IPS DF 6.9 (cell line): ENCODE results near the gene CTSW.
A peak's percentile ranks its signal among the peaks of the same experiment; 100 is the strongest.

Experiments used
- DNase-seq: peaks from one replicate; pipeline ENCODE4 v3.0.0-alpha.2; 2013; ENCODE audit warnings: low read depth, low spot score
- H3K27ac ChIP-seq: one replicate; pipeline ENCODE4 v1.5.1; 2013; ENCODE audit warnings: low read length, control low read depth
- H3K27me3 ChIP-seq: 2 replicates; pipeline ENCODE4 v1.6.1; 2013; ENCODE audit warnings: mild to moderate bottlenecking, low read length; ENCODE audit not compliant: control insufficient read depth, insufficient read depth
- H3K36me3 ChIP-seq: 2 replicates; pipeline ENCODE4 v1.6.1; 2013; ENCODE audit warnings: low read length; ENCODE audit not compliant: control insufficient read depth, insufficient read depth
- H3K4me1 ChIP-seq: 2 replicates; pipeline ENCODE4 v1.6.1; 2013; ENCODE audit warnings: low read length; ENCODE audit not compliant: control insufficient read depth, insufficient read depth
- H3K4me3 ChIP-seq: 2 replicates; pipeline ENCODE4 v1.5.1; 2013; ENCODE audit warnings: mild to moderate bottlenecking, low read length
- H3K9me3 ChIP-seq: 2 replicates; pipeline ENCODE4 v1.6.1; 2013; ENCODE audit warnings: low read length, inconsistent platforms; ENCODE audit not compliant: control insufficient read depth, insufficient read depth
- WGBS: extraction: QIAGEN DNeasy Blood & Tissue Kit; methylation state at CpG from one replicate; pipeline ENCODE4 v1.1.7; 2013; ENCODE audit warnings: mixed read lengths, missing lambda C conversion rate; ENCODE audit not compliant: insufficient read length, insufficient coverage; 5-methylcytosine and 5-hydroxymethylcytosine counted together

The CTSW gene

GRCh38 chr11:65919573-65920371 lies 40.1 kb downstream of the CTSW start:
- WGBS = no CpG with 5 or more reads among the region's 60 CpGs
- Histone ChIP-seq H3K4me3 (peak overlapping the region; percentile 78; the same call in 1 of the 2 replicates), H3K27me3 (no peaks in the 10 kb centered on the region), H3K4me1 (peaks cover 2% of the 10 kb centered on the region; the same call in 1 of the 2 replicates), H3K27ac (no peak overlapping the region), H3K9me3 (no peaks in the 10 kb centered on the region), H3K36me3 (peaks cover 4% of the 10 kb centered on the region; the same call in 1 of the 2 replicates)
- no peak for DNase-seq

- WGBS = no CpG with 5 or more reads among the region's 15 CpGs
- Histone ChIP-seq H3K27me3 (no peaks in the 10 kb centered on the region), H3K9me3 (no peaks in the 10 kb centered on the region), H3K4me1 (no peaks in the 10 kb centered on the region; the same call in 1 of the 2 replicates), H3K27ac (no peak overlapping the region), H3K36me3 (peaks cover 4% of the 10 kb centered on the region; the same call in 1 of the 2 replicates), H3K4me3 (peak overlapping the region; percentile 78; the same call in 1 of the 2 replicates)
- no peak for DNase-seq
Observed at GRCh38 chr11:65920372-65920802, 40.8 kb downstream of the CTSW start.

GRCh38 chr11:65921033-65921555 lies 41.5 kb downstream of the CTSW start:
- H3K4me3 ChIP-seq = no peak overlapping the region
- H3K27me3 ChIP-seq = no peaks in the 10 kb centered on the region
- no peak overlapping the region for H3K27ac ChIP-seq
- no peaks in the 10 kb centered on the region; the same call in 1 of the 2 replicates for H3K4me1 ChIP-seq
- H3K9me3 ChIP-seq = no peaks in the 10 kb centered on the region
- no peak for DNase-seq
- H3K36me3 ChIP-seq = peaks cover 4% of the 10 kb centered on the region; the same call in 1 of the 2 replicates
- WGBS = no CpG with 5 or more reads among the region's 12 CpGs

GRCh38 chr11:65921876-65922275 lies 42.2 kb downstream of the CTSW start:
- no peak for DNase-seq
- H3K4me1 ChIP-seq = no peaks in the 10 kb centered on the region; the same call in 1 of the 2 replicates
- H3K36me3 ChIP-seq = peaks cover 4% of the 10 kb centered on the region; the same call in 1 of the 2 replicates
- H3K27me3 ChIP-seq = no peaks in the 10 kb centered on the region
- whole genome bisulfite sequencing = no CpG with 5 or more reads among the region's 10 CpGs
- no peaks in the 10 kb centered on the region for H3K9me3 ChIP-seq
- no peak overlapping the region for H3K27ac ChIP-seq
- no peak overlapping the region for H3K4me3 ChIP-seq

GRCh38 chr11:65922565-65922964 lies 42.9 kb downstream of the CTSW start:
- Histone ChIP-seq H3K27me3 (no peaks in the 10 kb centered on the region), H3K4me1 (no peaks in the 10 kb centered on the region; the same call in 1 of the 2 replicates), H3K4me3 (no peak overlapping the region), H3K27ac (no peak overlapping the region), H3K36me3 (peaks cover 4% of the 10 kb centered on the region; the same call in 1 of the 2 replicates), H3K9me3 (no peaks in the 10 kb centered on the region)
- no CpG with 5 or more reads among the region's 3 CpGs for WGBS
- DNase-seq = no peak

GRCh38 chr11:65925397-65925796 lies 45.8 kb downstream of the CTSW start:
- H3K36me3 ChIP-seq = 0 out of 2 replicates have a peak, but pooled peaks cover 4% of the 10 kb centered on the region
- no peaks in the 10 kb centered on the region for H3K27me3 ChIP-seq
- no peak overlapping the region for H3K27ac ChIP-seq
- no CpG with 5 or more reads among the region's 2 CpGs for WGBS
- H3K9me3 ChIP-seq = no peaks in the 10 kb centered on the region
- no peaks in the 10 kb centered on the region for H3K4me1 ChIP-seq
- no peak for DNase-seq
- H3K4me3 ChIP-seq = no peak overlapping the region

GRCh38 chr11:65927904-65928397 lies 48.3 kb downstream of the CTSW start:
- Histone ChIP-seq H3K4me1 (no peaks in the 10 kb centered on the region; the same call in 1 of the 2 replicates), H3K27ac (no peak overlapping the region), H3K9me3 (no peaks in the 10 kb centered on the region), H3K27me3 (no peaks in the 10 kb centered on the region), H3K36me3 (no peaks in the 10 kb centered on the region), H3K4me3 (no peak overlapping the region)
- DNase-seq = no peak
- WGBS = no CpG with 5 or more reads among the region's 9 CpGs

GRCh38 chr11:65928667-65929066 lies 49.0 kb downstream of the CTSW start:
- no peaks in the 10 kb centered on the region for H3K9me3 ChIP-seq
- no peaks in the 10 kb centered on the region for H3K27me3 ChIP-seq
- no peak for DNase-seq
- no CpG with 5 or more reads among the region's 6 CpGs for WGBS
- no peaks in the 10 kb centered on the region for H3K36me3 ChIP-seq
- H3K4me3 ChIP-seq = no peak overlapping the region
- H3K27ac ChIP-seq = no peak overlapping the region
- no peaks in the 10 kb centered on the region; the same call in 1 of the 2 replicates for H3K4me1 ChIP-seq

GRCh38 chr11:65931773-65932557 lies 52.3 kb downstream of the CTSW start:
- H3K9me3 ChIP-seq = no peaks in the 10 kb centered on the region
- DNase-seq = no peak
- no peaks in the 10 kb centered on the region for H3K36me3 ChIP-seq
- no peaks in the 10 kb centered on the region; the same call in 1 of the 2 replicates for H3K4me1 ChIP-seq
- no CpG with 5 or more reads among the region's 13 CpGs for WGBS
- no peak overlapping the region for H3K27ac ChIP-seq
- no peaks in the 10 kb centered on the region for H3K27me3 ChIP-seq
- H3K4me3 ChIP-seq = no peak overlapping the region

- no peaks in the 10 kb centered on the region for H3K9me3 ChIP-seq
- H3K36me3 ChIP-seq = no peaks in the 10 kb centered on the region
- H3K27ac ChIP-seq = no peak overlapping the region
- no peaks in the 10 kb centered on the region; the same call in 1 of the 2 replicates for H3K4me1 ChIP-seq
- no peak for DNase-seq
- WGBS = no CpG with 5 or more reads among the region's 9 CpGs
- H3K27me3 ChIP-seq = no peaks in the 10 kb centered on the region
- H3K4me3 ChIP-seq = no peak overlapping the region
Observed at GRCh38 chr11:65932558-65932919, 52.9 kb downstream of the CTSW start.
